ENCODE measurements around the gene PLCH1.

GRCh38 chr3:155647206-155647605 lies 97.7 kb downstream of the PLCH1 start:
- TF ChIP-seq POLR2A (IDR thresholded peaks at IDR 0.05) (no peak), CTCF (IDR thresholded peaks at IDR 0.05) (no peak)

Measured in tibial nerve (tissue), 3 donors.